Bronchial epithelial cell (primary cell): ENCODE data around the gene MPC2. TPM values are rescaled to one million over a fixed set of nuclear protein-coding genes. Genes with fewer than 3 reads are reported as not detected.

ENCODE experiments used
- DNase-seq: peaks from one replicate; pipeline ENCODE4 v3.0.0-alpha.2; 2010; ENCODE audit warnings: low read depth
- FAIRE-seq: peaks from 2 replicates; lab custom pipeline; 2011; peaks lifted over from hg19 to GRCh38; lab: Jason Lieb, UNC
- H3K27me3 ChIP-seq: 2 replicates; pipeline ENCODE4 v1.5.1; 2011; ENCODE audit warnings: low read length; ENCODE audit not compliant: control insufficient read depth, insufficient read depth
- H3K36me3 ChIP-seq: 2 replicates; pipeline ENCODE4 v1.5.1; 2011; ENCODE audit warnings: low read length; ENCODE audit not compliant: control insufficient read depth, insufficient read depth
- H3K4me3 ChIP-seq: 2 replicates; pipeline ENCODE4 v1.5.1; 2011; ENCODE audit warnings: mild to moderate bottlenecking, low read depth, low read length, control low read depth
- total RNA-seq: library from RNA; depleted of rRNA; stranded (reverse); fragments of >200 nt; gene quantifications from 2 replicates; pipeline ENCODE4 v1.2.1, GENCODE V29; 2014
- TF ChIP-seq, protein P1 (sequence below): IDR thresholded peaks from 2 replicates; pipeline ENCODE4 v1.5.1; 2011; ENCODE audit warnings: mild to moderate bottlenecking, moderate library complexity, low read length, control low read depth, inconsistent platforms; ENCODE audit not compliant: insufficient read depth, severe bottlenecking

The MPC2 gene
- total RNA-seq, 1 donor from 2014 or later, result 10.8 TPM

- DNase-seq, result no peak
- Histone ChIP-seq H3K27me3 (no peaks in the 10 kb centered on the region), H3K36me3 (no peaks in the 10 kb centered on the region), H3K4me3 (no peak overlapping the region)
- TF ChIP-seq, protein P1, sequence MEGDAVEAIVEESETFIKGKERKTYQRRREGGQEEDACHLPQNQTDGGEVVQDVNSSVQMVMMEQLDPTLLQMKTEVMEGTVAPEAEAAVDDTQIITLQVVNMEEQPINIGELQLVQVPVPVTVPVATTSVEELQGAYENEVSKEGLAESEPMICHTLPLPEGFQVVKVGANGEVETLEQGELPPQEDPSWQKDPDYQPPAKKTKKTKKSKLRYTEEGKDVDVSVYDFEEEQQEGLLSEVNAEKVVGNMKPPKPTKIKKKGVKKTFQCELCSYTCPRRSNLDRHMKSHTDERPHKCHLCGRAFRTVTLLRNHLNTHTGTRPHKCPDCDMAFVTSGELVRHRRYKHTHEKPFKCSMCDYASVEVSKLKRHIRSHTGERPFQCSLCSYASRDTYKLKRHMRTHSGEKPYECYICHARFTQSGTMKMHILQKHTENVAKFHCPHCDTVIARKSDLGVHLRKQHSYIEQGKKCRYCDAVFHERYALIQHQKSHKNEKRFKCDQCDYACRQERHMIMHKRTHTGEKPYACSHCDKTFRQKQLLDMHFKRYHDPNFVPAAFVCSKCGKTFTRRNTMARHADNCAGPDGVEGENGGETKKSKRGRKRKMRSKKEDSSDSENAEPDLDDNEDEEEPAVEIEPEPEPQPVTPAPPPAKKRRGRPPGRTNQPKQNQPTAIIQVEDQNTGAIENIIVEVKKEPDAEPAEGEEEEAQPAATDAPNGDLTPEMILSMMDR, result no peak
- FAIRE-seq, result no peak
Measured at GRCh38 chr1:167924543-167925231, 12.2 kb downstream of the MPC2 start.

DNA sequence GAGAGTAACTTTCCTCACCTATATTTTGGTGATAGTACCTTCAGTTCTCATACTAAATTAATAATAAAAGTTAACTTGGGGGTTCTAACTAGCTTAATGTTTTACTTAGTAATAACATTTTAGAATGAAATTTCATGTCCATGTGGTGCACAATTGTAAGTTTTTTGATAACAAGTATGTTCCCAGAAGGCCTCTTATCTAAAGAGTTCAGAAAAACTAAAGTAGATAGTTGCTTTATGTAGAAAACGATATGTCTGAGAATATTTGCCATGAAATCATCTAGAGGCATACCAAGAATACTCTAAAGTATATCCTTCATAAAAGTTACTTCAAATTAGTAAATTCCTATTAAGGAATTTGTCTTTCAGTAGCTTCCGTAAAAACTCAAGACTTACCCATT is 12.8 kb downstream of the MPC2 start:
- H3K36me3 ChIP-seq, result no peaks in the 10 kb centered on the region
- no peak for FAIRE-seq
- no peak for DNase-seq
- no peaks in the 10 kb centered on the region for H3K27me3 ChIP-seq
- no peak overlapping the region for H3K4me3 ChIP-seq
- TF ChIP-seq, protein P1, result no peak

DNA sequence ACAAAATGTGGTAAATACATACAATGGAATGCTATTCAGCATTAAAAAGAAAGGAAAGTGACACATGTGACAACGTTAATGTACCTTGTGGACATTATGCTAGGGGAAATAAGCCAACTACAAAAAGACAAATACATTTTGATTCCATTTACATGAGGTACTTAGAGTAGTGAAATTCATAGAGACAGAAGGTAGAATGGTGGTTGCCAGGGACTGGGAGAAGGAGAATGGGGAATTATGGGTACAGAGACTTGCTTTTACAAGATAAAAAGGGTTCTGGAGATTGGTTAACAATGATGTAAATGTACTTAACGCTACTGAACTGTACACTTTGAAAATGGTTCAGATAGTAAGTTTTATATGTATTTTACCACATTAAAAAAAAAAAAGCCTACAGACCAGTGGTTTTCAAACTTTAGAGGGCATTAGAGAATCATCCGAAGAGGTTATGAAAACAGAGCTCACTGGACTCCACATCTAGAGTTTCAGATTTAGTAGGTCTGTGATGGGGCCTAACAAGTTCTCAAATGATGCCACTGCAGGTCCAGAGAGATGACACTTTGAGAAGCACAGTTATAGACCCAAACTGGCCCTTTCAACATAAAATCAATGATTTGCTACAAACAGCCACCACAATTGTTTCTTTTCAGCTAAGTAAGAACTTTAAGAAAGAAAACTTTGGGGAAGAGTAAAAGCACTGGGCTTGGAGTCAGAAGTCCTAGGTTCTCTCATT is 13.4 kb downstream of the MPC2 start:
- no peak for DNase-seq
- Histone ChIP-seq H3K27me3 (no peaks in the 10 kb centered on the region), H3K4me3 (no peak overlapping the region), H3K36me3 (no peaks in the 10 kb centered on the region)
- TF ChIP-seq, protein P1, result no peak
- no peak for FAIRE-seq

GRCh38 chr1:167922611-167923074 is 14.2 kb downstream of the MPC2 start:
- TF ChIP-seq, protein P1, result no peak
- Histone ChIP-seq H3K4me3 (no peak overlapping the region), H3K27me3 (no peaks in the 10 kb centered on the region), H3K36me3 (no peaks in the 10 kb centered on the region)
- FAIRE-seq, result no peak
- DNase-seq, result peak; percentile 65

GRCh38 chr1:167922023-167922422 is 14.8 kb downstream of the MPC2 start:
- TF ChIP-seq, protein P1, result no peak
- Histone ChIP-seq H3K4me3 (no peak overlapping the region), H3K27me3 (no peaks in the 10 kb centered on the region), H3K36me3 (no peaks in the 10 kb centered on the region)
- DNase-seq (no peak), FAIRE-seq (no peak)
